Activated naive CD4-positive, alpha-beta T cell treated with anti-CD3 and anti-CD28 coated beads, Interleukin-2, amount 50 U/mL, for 16 hours (primary cell): Measurements from ENCODE around the gene LRRC17.
"Not testable (repeated sequence)": the region's sequence is repeated elsewhere in the genome, so short reads cannot be mapped to it uniquely, and the experiment has no call there.

ENCODE experiments used
- DNase-seq: peaks from one replicate; pipeline ENCODE4 v3.0.0-alpha.2; 2020

LRRC17 gene

DNA sequence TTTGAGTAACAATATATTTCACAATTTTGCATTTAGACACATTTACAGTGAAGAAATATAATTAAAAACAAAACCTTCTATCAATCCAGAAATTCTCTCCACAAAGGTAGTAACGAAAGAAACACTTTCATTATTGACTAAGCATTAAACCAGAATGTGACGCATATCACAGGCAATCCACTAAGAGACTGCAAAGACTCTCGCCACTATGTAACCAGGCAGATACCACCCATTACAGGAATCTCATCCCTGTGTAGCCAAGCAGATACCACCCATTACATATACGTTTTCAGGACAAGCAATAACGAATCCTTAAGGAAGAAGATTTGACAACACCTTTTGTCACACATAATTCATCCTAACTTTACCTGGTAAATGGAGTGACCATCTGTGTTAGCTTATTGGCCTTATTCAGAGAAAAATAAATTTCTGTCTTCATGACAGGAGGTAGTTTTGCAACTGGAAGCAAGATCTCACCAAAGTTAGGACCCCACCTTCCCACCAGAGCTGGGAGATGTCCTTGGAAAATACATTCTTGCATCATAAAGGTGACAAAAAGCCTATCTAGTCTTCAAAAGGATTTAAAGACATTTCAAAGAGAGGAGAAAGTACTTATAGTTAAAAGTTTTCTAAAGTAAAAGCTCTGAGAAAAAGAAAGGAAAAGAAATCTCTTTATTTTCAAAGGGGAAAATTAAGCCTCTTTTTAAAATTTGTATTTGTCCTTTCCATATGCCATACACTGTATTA is 30.8 kb downstream of the LRRC17 start:
- no peak for DNase-seq

DNA sequence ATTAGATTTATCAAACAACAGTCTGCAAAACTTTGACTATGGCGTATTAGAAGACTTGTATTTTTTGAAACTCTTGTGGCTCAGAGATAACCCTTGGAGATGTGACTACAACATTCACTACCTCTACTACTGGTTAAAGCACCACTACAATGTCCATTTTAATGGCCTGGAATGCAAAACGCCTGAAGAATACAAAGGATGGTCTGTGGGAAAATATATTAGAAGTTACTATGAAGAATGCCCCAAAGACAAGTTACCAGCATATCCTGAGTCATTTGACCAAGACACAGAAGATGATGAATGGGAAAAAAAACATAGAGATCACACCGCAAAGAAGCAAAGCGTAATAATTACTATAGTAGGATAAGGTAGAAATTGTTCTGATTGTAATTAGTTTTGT is 31.4 kb downstream of the LRRC17 start:
- no peak for DNase-seq

DNA sequence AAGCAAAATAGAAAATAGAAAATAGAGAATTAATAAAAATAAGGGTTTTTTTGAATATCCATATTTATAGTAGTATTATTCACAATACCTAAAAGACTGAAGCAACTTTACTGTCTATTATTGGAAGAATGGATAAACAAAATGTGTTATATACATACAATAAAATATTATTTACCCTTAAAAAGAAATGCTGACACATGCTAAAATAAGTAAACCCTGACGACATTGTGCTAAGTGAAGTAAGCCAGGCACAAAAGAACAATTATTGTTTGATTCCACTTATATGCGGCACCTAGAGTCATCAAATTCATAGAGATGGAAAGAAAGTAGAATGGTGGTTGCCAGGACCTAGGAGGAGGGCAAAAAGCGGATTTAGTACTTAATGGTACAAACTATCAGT is 39.0 kb downstream of the LRRC17 start:
- no peak for DNase-seq

DNA sequence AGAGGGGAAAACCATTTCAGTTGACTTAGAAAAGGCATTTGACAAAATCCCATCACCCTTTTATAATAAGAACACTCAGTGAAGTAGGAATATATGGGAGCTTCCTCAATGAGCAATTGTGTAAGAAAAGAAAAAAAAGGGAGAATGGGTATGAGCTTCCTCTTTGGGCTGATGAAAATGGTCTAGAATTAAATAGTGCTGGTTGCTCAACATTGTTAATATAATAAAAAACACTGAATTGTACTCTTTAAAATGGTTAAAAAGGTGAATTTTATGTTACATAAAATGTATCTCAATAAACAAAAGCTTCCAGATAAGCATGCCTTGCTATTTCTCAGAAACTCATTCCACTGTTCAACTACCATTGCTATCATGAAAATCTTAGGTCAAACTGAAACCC is 40.6 kb downstream of the LRRC17 start:
- no peak for DNase-seq

DNA sequence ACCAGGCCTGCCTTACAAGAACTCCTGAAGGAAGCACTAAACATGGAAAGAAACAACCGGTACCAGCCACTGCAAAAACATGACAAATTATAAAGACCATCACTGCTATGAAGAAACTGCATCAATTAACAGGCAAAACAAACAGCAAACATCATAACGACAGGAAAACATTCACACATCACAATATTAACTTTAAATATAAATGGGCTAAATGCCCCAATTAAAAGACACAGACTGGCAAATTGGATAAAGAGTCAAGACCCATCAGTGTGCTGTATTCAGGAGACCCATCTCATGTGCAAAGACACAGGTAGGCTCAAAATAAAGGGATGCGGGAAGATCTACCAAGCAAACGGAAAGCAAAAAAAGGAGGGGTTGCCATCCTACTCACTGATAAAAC is 41.6 kb downstream of the LRRC17 start:
- DNase-seq = not testable (repeated sequence)

DNA sequence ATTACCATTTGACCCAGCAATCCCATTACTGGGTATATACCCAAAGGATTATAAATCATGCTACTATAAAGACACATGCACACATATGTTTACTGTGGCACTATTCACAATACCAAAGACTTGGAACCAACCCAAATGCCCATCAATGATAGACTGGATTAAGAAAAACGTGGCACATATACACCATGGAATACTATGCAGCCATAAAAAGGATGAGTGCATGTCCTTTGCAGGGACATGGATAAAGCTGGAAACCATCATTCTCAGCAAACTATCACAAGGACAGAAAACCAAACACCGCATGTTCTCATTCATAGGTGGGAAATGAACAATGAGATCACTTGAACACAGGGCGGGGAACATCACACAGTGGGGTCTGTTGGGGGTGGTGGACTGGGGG is 45.2 kb downstream of the LRRC17 start:
- DNase-seq = not testable (repeated sequence)

DNA sequence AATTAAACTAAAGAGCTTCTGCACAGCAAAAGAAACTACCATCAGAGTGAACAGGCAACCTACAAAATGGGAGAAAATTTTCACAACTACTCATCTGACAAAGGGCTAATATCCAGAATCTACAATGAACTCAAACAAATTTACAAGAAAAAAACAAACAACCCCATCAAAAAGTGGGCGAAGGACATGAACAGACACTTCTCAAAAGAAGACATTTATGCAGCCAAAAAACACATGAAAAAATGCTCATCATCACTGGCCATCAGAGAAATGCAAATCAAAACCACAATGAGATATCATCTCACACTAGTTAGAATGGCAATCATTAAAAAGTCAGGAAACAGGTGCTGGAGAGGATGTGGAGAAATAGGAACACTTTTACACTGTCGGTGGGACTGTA is 49.2 kb downstream of the LRRC17 start:
- DNase-seq = not testable (repeated sequence)

DNA sequence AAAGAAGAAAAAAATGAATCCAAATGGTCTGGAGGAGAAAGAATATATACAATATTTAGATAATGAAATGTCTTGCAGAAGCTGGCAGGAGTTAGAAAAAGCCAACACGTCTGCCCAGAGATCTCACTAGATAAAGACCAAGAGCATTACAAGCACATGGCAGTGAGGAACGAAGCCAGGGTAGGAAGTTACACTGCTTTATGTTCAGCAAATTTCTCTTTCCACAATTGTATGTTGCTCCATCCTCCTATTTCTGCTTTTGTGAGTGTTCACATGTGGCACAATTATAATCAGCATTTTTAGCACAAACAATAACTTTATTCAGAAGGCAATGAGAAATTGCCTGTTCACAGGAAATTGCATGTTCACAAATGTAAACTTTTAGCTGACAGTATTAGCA is 53.7 kb downstream of the LRRC17 start:
- DNase-seq = no peak

DNA sequence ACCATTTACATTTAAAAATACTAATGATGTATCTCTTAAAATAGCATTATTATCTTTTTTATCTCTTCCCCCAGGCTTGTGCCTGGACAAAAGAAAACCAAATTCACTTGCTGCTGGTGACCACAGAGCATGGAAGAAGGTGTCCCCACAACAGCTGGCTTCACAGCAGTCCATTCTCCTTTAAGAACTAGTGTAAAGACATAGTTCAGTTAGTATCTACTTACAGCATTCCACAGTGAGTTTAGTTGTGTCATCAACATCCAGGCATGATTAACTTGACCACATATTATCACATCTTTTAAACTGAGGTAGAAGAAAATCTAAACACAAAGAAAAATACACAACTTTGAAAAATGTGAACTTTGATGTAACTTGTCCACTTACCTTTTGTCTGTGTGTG is 55.0 kb downstream of the LRRC17 start:
- DNase-seq = no peak

DNA sequence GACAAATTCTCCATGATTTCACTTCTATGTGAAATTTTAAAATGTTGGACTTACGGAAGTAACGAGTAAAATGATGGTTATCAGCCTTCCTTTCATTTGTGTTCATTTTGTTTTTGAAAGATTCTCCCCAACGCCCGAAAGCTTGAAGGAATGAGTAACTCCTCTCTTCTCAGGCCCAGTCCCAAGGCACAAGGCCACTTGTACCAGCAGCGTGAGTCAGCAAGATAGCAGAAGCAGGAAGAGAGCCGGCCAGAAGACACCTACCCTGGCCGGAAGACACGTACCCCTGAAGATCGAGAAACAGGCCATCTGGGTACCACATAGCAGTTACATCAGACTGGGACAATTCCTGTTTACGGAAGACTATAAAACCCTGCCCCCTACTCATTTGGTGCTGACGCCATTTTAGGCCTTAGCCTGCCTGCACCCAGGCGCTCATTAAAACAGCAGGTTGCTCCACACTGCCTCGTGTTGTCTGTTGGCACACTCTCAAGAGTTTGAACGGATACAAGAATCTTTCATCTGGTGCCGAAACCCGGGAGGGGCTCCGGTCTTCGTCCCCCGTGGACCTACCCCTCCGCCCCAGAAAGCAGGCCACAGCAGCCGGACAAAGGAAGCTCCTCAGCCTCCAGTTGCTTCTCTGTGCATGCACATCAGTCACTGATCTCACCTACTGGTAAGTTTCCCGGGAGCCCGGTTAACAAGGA is 60.4 kb downstream of the LRRC17 start:
- DNase-seq = no peak

DNA sequence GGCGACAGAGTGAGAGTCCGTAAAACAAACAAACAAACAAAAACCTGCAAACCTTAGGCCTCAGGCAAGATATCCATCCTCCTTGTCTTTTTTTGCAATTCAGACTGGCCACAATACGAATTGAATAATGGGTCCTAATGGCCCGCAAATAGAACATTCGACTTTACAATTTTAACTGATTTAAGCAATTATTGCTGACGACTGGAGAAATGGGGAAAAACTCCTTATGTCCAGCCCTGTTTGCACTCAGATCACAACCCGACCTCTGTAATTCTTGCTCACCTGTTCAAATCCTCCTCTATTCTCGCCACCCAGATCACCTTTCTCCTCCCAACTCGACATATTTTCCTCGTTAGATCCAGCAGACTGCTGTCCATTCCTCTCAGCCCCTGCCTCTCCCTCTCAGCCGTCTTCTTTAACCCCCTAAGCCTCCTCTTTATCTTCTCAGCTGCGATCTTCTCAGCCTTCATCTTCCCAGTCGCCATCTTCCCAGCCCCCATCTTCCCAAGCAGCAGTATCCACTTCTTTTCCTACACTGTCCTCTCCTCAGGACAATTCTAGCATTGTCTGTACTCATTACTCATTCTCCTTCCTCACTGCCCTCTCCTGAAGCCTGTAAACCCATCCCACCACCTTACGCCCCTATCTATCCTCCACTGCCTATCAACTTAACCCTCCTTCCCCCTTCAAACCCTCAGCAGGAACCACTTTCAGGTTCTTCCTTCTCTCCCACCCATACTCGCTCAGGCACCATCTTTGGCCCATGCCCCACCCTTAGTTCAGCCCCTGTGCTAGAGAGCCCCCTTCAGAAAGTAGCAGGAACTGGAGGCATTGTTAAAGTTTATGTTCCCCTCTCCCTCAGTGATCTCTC is 61.8 kb downstream of the LRRC17 start:
- no peak for DNase-seq

DNA sequence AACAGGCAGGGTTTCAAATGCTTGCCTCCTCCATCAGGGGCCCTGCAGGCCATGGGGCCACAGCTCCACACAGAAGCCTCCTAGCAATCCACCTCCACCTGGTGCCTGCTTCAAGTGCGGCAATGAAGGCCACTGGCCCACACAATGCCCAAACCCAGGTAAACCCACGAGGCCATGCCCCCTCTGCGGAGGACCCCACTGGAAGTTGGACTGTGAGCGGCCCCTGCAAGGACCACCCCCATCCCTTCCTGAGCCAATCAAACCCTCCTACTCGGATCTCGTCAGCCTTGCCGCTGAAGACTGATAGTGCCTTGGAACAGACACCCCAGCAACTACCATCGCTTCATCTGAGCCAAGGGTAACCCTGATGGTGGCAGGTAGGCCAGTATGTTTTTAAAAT is 63.1 kb downstream of the LRRC17 start:
- DNase-seq = no peak

DNA sequence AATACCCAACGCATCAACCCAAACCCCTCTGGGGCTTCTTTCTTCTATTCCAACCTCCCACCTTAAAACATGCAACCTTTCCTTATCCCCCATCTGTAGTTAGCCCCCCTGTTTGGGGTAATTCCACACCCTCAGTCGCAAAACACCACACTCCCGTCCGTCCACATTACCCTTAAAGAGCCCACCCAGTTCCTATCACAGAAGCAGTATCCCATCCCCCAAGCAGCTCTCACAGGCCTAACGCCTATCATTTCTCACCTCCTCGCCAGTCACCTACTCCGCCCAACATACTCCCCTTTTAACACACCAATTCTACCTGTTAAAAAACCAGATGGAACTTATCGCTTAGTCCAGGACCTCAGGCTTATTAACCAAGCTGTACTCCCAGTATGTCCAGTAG is 63.7 kb downstream of the LRRC17 start:
- DNase-seq = no peak

DNA sequence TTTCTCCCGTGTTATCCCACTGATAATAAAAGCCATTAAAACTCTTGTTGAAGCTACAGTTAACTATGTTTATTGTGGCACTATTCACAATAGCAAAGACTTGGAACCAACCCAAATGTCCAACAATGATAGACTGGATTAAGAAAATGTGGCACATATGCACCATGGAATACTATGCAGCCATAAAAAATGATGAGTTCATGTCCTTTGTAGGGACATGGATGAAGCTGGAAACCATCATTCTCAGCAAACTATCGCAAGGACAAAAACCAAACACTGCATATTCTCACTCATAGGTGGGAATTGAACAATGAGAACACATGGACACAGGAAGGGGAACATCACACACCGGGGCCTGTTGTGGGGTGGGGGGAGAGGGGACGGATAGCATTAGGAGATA is 64.8 kb downstream of the LRRC17 start:
- not testable (repeated sequence) for DNase-seq

DNA sequence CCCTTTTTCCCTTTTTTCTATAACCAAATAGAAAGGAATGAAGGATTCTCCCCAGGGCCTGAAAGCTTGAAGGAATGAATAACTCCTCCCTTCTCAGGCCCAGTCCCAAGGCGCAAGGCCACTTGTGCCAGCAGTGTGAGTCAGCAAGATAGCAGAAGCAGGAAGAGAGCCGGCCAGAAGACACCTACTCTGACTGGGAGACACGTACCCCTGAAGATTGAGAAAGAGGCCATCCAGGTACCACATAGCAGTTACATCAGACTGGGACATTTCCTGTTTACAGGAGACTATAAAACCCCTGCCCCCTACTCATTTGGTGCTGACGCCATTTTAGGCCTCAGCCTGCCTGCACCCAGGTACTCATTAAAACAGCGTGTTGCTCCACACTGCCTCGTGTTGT is 65.5 kb downstream of the LRRC17 start:
- no peak for DNase-seq

DNA sequence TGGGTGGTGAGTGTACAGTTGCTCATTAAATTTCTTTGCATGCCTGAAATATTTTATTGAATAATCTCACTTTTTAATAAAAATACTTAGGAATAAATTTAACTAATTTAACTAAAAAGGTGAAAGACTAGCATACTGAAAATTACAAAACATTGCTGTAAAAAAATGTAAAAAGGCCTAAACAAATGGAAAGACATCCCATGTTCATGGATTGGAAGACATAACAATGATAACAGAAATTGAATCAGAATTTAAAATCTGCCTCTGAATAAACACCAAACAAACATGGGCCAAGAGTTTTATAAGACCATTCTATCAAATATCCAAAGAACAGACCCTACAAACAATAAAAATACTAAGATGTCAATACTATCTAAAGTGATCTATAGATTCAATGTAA is 66.9 kb downstream of the LRRC17 start:
- no peak for DNase-seq

DNA sequence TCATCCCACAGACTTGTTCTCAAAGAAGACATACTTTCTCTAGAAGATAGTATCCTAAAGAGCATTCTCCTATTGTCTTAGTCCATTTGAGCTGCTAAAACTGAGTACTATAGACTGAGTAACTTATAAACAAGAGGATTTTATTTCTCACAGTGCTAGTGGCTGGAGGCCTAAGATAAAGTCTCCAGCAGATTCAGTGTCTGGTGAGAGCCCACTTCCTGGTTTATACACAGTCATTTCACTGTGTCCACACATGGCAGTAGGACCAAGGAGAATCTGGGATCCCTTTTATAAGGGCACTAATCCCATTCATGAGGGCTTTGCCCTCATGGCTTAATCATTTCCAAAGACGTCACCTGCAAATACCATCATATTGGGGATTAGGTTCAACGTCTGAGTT is 68.7 kb downstream of the LRRC17 start:
- DNase-seq = no peak

DNA sequence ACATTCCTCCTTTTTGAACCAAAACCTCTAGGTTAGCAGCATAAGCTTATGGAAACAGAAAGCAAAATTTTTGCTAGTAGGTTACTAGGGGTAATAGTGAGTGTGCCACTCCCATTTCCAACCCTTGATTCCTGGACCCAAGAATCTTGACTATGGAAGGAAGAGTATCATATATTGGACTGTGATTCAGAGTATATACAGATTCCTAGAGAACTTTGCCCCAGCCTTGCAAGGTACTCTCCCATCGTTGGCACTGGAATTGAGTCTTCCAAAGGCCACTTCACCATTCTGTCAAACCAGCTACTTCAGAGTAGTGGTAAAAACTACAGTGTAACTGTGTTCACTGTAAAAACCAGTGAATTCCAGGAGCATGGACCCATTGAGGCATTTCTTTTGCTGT is 69.4 kb downstream of the LRRC17 start:
- no peak for DNase-seq

DNA sequence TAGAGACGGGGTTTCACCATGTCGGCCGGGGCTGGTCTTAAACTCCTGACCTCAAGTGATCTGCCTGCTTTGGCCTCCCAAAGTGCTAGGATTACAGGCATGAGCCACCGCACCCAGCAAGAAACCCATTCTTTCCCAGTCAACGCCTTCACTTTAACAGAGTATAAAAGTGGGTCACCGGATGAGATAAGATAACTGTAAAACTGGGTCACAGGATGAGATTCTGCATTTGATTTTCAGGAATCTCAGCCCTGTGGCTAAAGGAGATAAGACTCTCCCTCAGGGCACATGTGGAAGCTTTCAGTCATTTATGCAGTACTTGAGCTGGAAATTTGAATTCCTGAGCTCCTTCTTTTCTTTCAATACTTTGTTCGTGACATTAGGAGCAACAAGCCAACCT is 70.8 kb downstream of the LRRC17 start:
- DNase-seq = no peak

DNA sequence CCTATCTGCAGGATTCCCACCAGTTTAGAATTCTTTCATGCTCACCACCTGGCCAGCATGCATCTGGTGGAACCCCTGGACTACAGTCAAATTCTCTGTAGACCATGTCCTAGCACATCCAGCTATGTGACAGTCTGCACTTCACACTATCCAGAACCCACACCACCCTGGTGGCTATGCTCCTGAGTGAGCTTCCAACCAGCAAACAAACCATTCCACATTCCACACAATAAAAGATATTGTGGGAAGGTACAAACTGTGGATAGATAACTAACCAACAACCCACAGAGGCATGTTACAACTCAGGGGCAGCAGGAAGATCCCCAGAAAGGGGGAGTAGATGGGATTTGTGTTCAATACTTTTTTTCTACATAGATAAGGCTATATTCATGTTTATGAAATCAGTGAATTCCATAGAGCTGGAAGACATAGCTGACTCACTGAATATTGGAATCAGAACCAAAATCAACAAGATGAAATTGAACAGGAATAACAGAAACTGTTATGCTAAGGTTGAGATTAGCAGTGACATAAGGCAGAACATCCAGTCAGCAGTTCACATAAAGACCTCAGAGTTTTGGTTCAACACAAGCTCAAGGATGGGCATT is 72.5 kb downstream of the LRRC17 start:
- no peak for DNase-seq

DNA sequence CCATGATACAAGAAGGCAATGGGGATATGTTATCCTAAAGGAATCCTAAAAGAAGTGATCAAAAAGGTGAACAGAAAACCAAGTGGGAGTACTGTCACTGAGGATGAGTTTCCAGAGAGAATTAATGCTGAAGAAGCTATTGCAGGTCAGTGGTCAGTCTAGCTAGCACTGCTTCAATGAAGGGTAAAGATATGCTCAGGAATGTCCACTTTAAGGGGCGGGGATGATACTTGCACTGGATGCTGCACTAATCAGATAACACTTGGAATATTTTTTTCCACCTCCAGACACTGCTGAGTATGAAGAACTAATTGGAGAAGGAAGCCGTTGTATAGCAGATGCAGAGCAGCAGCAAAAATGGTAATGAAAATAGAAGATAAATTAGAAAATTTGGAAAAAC is 75.3 kb downstream of the LRRC17 start:
- no peak for DNase-seq

DNA sequence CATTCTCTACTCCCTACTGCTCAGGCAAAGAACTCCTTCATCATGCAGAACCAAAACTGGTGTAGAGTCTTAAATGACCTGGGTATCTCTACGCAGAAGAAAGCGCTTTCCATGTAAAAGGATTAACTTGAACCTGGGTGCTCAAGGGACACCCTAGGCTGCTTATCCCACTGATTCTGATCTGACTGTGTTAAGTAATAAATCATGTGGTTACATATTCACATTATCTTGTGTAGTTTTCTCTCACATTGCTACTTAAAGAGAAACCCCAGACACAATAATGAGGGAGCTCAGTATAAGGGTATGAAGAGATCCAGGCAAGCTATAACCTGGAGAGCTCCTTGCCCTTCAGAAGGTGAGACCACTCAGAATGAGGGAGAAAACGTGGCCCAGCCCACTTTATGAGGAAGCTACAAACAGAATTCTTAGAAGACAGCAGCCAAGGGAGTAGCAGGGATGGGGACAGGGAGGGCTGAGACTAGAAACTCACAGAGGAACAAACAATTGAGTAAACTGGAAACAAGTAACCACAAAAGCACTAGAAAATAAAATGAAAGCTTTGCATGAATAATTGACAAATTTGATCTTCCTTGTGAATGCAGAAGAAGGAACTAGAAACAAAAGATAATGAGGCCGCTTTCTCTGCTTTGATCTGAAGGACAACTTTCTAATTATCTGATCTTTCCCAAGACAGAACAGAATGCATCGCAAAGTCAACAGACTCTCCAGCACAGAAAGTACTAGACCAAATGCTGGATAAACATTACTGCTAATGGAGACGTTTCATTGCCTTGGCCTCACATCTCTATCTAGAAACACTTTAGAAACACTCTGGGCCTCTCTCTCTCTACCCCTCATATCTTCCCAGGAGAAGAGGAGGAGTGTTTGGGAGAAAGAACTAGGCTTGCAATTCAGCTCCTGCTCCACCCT is 76.1 kb downstream of the LRRC17 start:
- no peak for DNase-seq
